Jurkat, Clone E6-1 (cell line): ENCODE measurements around the gene LPP.
A peak's percentile ranks its signal among the peaks of the same experiment; 100 is the strongest.

ENCODE experiments used
- DNase-seq: peaks from one replicate; pipeline ENCODE4 v3.0.0-alpha.2; 2011; ENCODE audit warnings: low read depth, low spot score
- H3K4me3 ChIP-seq: 2 replicates; pipeline ENCODE4 v1.5.1; 2011; ENCODE audit warnings: mild to moderate bottlenecking, low read length, control low read depth, moderate library complexity

Gene LPP

GRCh38 chr3:188335656-188336055 is 181.7 kb downstream of the LPP start:
- peak overlapping the region; percentile 7; the same call in 1 of the 2 replicates for H3K4me3 ChIP-seq
- DNase-seq: peak; percentile 85

GRCh38 chr3:188336178-188336577 is 182.2 kb downstream of the LPP start:
- DNase-seq: peak; percentile 46
- peak overlapping the region; percentile 7; the same call in 1 of the 2 replicates for H3K4me3 ChIP-seq

- DNase-seq: no peak
- no peak overlapping the region for H3K4me3 ChIP-seq
These were observed 183.3 kb downstream of the LPP start for GRCh38 chr3:188337232-188337631.

GRCh38 chr3:188338086-188338485 is 184.1 kb downstream of the LPP start:
- no peak for DNase-seq
- H3K4me3 ChIP-seq: no peak overlapping the region

GRCh38 chr3:188339410-188340295 is 185.7 kb downstream of the LPP start:
- H3K4me3 ChIP-seq: no peak overlapping the region

GRCh38 chr3:188341501-188341900 is 187.5 kb downstream of the LPP start:
- no peak for DNase-seq
- no peak overlapping the region for H3K4me3 ChIP-seq

More at GRCh38 chr3:188339410-188340295, 185.7 kb downstream of the LPP start:
- no peak for DNase-seq

GRCh38 chr3:188342991-188343732 is 189.2 kb downstream of the LPP start:
- no peak for DNase-seq
- H3K4me3 ChIP-seq: no peak overlapping the region

GRCh38 chr3:188343894-188344293 is 189.9 kb downstream of the LPP start:
- DNase-seq: no peak
- no peak overlapping the region for H3K4me3 ChIP-seq

GRCh38 chr3:188345223-188345622 is 191.3 kb downstream of the LPP start:
- no peak overlapping the region for H3K4me3 ChIP-seq
- no peak for DNase-seq

GRCh38 chr3:188348435-188349244 is 194.7 kb downstream of the LPP start:
- no peak for DNase-seq
- no peak overlapping the region for H3K4me3 ChIP-seq

- no peak overlapping the region for H3K4me3 ChIP-seq
- no peak for DNase-seq
These were observed 195.5 kb downstream of the LPP start for GRCh38 chr3:188349351-188349901.

GRCh38 chr3:188349933-188350332 is 196.0 kb downstream of the LPP start:
- DNase-seq: no peak
- H3K4me3 ChIP-seq: no peak overlapping the region

GRCh38 chr3:188350961-188351360 is 197.0 kb downstream of the LPP start:
- DNase-seq: no peak
- H3K4me3 ChIP-seq: no peak overlapping the region

- no peak overlapping the region for H3K4me3 ChIP-seq
- no peak for DNase-seq
These were observed 197.7 kb downstream of the LPP start for GRCh38 chr3:188351648-188352047.

- H3K4me3 ChIP-seq: no peak overlapping the region
- DNase-seq: no peak
These were observed 198.4 kb downstream of the LPP start for GRCh38 chr3:188352196-188352927.

GRCh38 chr3:188353426-188353825 is 199.5 kb downstream of the LPP start:
- no peak overlapping the region for H3K4me3 ChIP-seq
- no peak for DNase-seq

GRCh38 chr3:188358787-188359493 is 205.0 kb downstream of the LPP start:
- H3K4me3 ChIP-seq: peak overlapping the region; percentile 21; the same call in 1 of the 2 replicates
- DNase-seq: peak; percentile 53

- no peak for DNase-seq
These were observed 206.5 kb downstream of the LPP start for GRCh38 chr3:188360364-188360881.

More at GRCh38 chr3:188360364-188360881, 206.5 kb downstream of the LPP start:
- no peak overlapping the region for H3K4me3 ChIP-seq
